T-helper 2 cell treated with Interferon-gamma antibody and Interleukin-4, amounts not matched to agents 5 μg/mL and 100 μg/mL, for 36 hours (primary cell): ENCODE data around the gene SCAMP4.

Experiments used
- DNase-seq: peaks from one replicate; pipeline ENCODE4 v3.0.0; 2021; ENCODE audit warnings: low spot score
- H3K27ac Mint-ChIP-seq: one replicate; pipeline ENCODE4 v1.8.0; 2021; ENCODE audit warnings: mild to moderate bottlenecking, mixed read lengths
- H3K27me3 Mint-ChIP-seq: one replicate; pipeline ENCODE4 v1.8.0; 2021; ENCODE audit warnings: low read depth, mixed read lengths
- H3K36me3 Mint-ChIP-seq: one replicate; pipeline ENCODE4 v1.8.0; 2021; ENCODE audit warnings: low read depth, mixed read lengths
- H3K4me1 Mint-ChIP-seq: one replicate; pipeline ENCODE4 v1.8.0; 2021; ENCODE audit warnings: low read depth, mixed read lengths
- H3K4me3 Mint-ChIP-seq: one replicate; pipeline ENCODE4 v1.8.0; 2022; ENCODE audit warnings: mild to moderate bottlenecking, moderate library complexity, mixed read lengths
- H3K9me3 Mint-ChIP-seq: one replicate; pipeline ENCODE4 v1.8.0; 2021; ENCODE audit warnings: mixed read lengths

Gene SCAMP4

GRCh38 chr19:1967087-1967608 lies 61.9 kb downstream of the SCAMP4 start:
- no peaks in the 10 kb centered on the region for H3K9me3 Mint-ChIP-seq
- H3K4me1 Mint-ChIP-seq, result peaks cover 8% of the 10 kb centered on the region
- peaks cover 9% of the 10 kb centered on the region for H3K36me3 Mint-ChIP-seq
- H3K4me3 Mint-ChIP-seq, result no peak overlapping the region
- peak overlapping the region; percentile 7 for H3K27ac Mint-ChIP-seq
- no peak for DNase-seq
- no peaks in the 10 kb centered on the region for H3K27me3 Mint-ChIP-seq

DNA sequence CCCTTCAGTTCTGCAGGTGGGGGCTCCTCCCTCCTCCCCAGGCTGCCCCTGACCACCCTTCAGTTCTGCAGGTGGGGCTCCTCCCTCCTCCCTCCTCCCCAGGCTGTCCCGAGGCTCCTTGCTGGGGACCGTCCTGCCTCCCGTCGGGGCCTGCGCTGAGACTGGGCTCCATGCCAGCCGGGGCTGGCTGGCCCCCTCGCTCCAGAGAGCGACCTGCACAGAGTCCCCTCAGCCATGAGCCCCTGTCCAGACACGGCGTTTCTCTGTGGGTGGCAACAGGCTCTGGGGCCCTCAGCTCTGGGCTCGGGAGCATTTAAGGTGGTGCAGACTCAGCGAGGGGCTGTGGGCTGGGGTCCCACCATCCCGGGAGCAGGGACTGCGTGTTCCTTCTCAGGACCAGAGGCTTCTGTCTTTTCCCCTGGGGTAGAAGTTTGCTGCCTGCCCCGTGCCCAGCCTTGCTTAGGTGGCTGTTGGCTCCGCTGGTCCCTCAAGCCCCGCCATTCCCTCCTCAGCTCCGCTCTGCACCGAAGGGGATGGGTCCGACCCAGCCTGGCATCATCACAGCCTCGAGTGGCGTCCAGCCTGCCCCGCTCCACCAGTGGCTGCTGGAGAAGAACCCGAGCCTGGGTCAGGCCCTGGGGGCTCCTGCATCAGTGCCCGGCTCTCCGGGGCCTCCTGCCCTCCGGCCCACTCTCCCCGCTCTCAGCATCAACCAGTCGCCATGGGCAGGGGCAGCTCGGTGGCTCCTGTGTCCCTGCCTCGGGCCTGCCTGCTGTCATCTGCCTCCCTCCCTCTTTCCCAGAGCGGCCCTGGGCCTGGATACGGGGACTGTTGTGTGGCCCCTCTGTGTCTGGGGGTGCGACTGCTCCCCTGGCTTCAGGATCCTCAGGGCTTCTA lies 63.3 kb downstream of the SCAMP4 start:
- DNase-seq, result no peak
- Mint-ChIP-seq H3K4me3 (no peak overlapping the region), H3K27ac (no peak overlapping the region), H3K9me3 (no peaks in the 10 kb centered on the region), H3K27me3 (no peaks in the 10 kb centered on the region), H3K4me1 (peaks cover 8% of the 10 kb centered on the region), H3K36me3 (peaks cover 9% of the 10 kb centered on the region)

DNA sequence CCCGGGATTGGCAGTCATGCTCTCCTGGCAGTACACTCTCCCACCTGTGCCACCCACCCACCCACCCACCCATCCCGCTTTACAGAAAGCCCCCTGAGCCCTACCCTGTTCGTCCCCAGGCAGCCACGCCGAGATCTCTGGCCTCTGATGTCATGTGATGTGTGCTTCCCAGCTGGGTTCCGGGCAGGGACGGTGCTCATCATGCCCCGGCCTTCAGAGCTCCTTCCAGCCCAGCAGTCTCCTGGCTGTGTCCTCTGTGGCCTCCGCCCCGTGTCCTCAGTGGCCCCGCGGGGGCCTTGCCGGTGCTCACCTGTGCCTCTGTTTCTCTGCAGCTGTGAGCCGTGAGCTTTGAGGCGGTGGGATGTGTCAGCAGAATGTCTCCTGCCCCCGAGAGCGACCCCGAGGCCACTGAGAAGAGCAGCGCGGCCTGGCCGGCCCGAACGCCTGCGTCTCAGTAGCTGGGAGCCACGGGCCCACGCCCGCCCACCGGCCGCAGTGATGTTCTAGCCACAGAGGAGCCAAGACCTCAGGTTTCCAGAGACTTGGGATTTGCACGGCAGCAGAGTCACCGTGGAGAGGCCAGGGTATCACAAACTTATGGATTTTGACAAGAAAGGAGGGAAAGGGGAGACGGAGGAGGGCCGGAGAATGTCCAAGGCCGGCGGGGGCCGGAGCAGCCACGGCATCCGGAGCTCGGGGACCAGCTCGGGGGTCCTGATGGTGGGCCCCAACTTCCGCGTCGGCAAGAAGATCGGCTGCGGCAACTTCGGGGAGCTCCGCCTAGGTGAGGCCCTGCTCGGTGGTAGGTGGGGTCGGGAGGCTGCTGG lies 64.2 kb downstream of the SCAMP4 start:
- Mint-ChIP-seq H3K27ac (no peak overlapping the region), H3K9me3 (no peaks in the 10 kb centered on the region), H3K27me3 (no peaks in the 10 kb centered on the region), H3K36me3 (peaks cover 9% of the 10 kb centered on the region), H3K4me1 (peaks cover 8% of the 10 kb centered on the region), H3K4me3 (no peak overlapping the region)
- DNase-seq, result no peak

GRCh38 chr19:1970003-1970805 lies 65.0 kb downstream of the SCAMP4 start:
- Mint-ChIP-seq H3K36me3 (peaks cover 11% of the 10 kb centered on the region), H3K4me3 (no peak overlapping the region), H3K27ac (no peak overlapping the region), H3K27me3 (no peaks in the 10 kb centered on the region), H3K9me3 (no peaks in the 10 kb centered on the region), H3K4me1 (peaks cover 8% of the 10 kb centered on the region)
- no peak for DNase-seq

GRCh38 chr19:1970806-1971502 lies 65.8 kb downstream of the SCAMP4 start:
- DNase-seq, result no peak
- Mint-ChIP-seq H3K27me3 (no peaks in the 10 kb centered on the region), H3K9me3 (no peaks in the 10 kb centered on the region), H3K4me3 (no peak overlapping the region), H3K4me1 (peaks cover 7% of the 10 kb centered on the region), H3K36me3 (peaks cover 13% of the 10 kb centered on the region), H3K27ac (no peak overlapping the region)

GRCh38 chr19:1974381-1975161 lies 69.4 kb downstream of the SCAMP4 start:
- H3K27ac Mint-ChIP-seq, result no peak overlapping the region
- no peak for DNase-seq
- no peaks in the 10 kb centered on the region for H3K9me3 Mint-ChIP-seq
- peaks cover 6% of the 10 kb centered on the region for H3K36me3 Mint-ChIP-seq
- no peak overlapping the region for H3K4me3 Mint-ChIP-seq
- H3K27me3 Mint-ChIP-seq, result no peaks in the 10 kb centered on the region
- no peaks in the 10 kb centered on the region for H3K4me1 Mint-ChIP-seq

GRCh38 chr19:1975162-1975480 lies 69.9 kb downstream of the SCAMP4 start:
- Mint-ChIP-seq H3K27ac (no peak overlapping the region), H3K27me3 (no peaks in the 10 kb centered on the region), H3K4me1 (no peaks in the 10 kb centered on the region), H3K4me3 (no peak overlapping the region), H3K9me3 (no peaks in the 10 kb centered on the region), H3K36me3 (peaks cover 5% of the 10 kb centered on the region)
- no peak for DNase-seq
